Stimulated activated CD4-positive, alpha-beta T cell treated with anti-CD3 and anti-CD28 coated beads, TNF-alpha, amount 100 ng/mL, for 4 hours (primary cell): ENCODE results near the gene NELL1.
"Not testable (repeated sequence)": the region's sequence is repeated elsewhere in the genome, so short reads cannot be mapped to it uniquely, and the experiment has no call there.

Experiments used
- DNase-seq, 3 experiments: peaks; one replicate each; pipeline ENCODE4 v3.0.0-alpha.2; 2020; ENCODE audit warnings: low read depth in 3 of 3

NELL1 gene

GRCh38 chr11:21195995-21196394 is 526.6 kb downstream of the NELL1 start:
- DNase-seq, result no peak

GRCh38 chr11:21198498-21198897 is 529.1 kb downstream of the NELL1 start:
- no peak for DNase-seq

GRCh38 chr11:21205205-21205604 is 535.8 kb downstream of the NELL1 start:
- DNase-seq, result no peak

- no peak for DNase-seq
Measured at GRCh38 chr11:21225860-21226259, 556.5 kb downstream of the NELL1 start.

GRCh38 chr11:21229224-21229623 is 559.8 kb downstream of the NELL1 start:
- DNase-seq, result no peak

GRCh38 chr11:21250196-21250595 is 580.8 kb downstream of the NELL1 start:
- DNase-seq, result no peak

- DNase-seq, result no peak
Measured at GRCh38 chr11:21254055-21254454, 584.7 kb downstream of the NELL1 start.

- no peak for DNase-seq
Measured at GRCh38 chr11:21254790-21255189, 585.4 kb downstream of the NELL1 start.

- DNase-seq, result no peak
Measured at GRCh38 chr11:21257461-21257860, 588.1 kb downstream of the NELL1 start.

- DNase-seq, result no peak
Measured at GRCh38 chr11:21258414-21258813, 589.0 kb downstream of the NELL1 start.

GRCh38 chr11:21260101-21260500 is 590.7 kb downstream of the NELL1 start:
- no peak for DNase-seq

GRCh38 chr11:21262992-21263391 is 593.6 kb downstream of the NELL1 start:
- DNase-seq, result no peak

- DNase-seq, result no peak
Measured at GRCh38 chr11:21264125-21264524, 594.7 kb downstream of the NELL1 start.

GRCh38 chr11:21268036-21268435 is 598.6 kb downstream of the NELL1 start:
- no peak for DNase-seq

- not testable (repeated sequence) for DNase-seq
Measured at GRCh38 chr11:21272139-21272538, 602.8 kb downstream of the NELL1 start.

GRCh38 chr11:21278840-21279239 is 609.5 kb downstream of the NELL1 start:
- no peak for DNase-seq

- DNase-seq, result no peak
Measured at GRCh38 chr11:21285104-21285503, 615.7 kb downstream of the NELL1 start.

GRCh38 chr11:21289686-21290085 is 620.3 kb downstream of the NELL1 start:
- DNase-seq, result no peak

- no peak for DNase-seq
Measured at GRCh38 chr11:21295508-21295907, 626.1 kb downstream of the NELL1 start.

GRCh38 chr11:21301981-21302380 is 632.6 kb downstream of the NELL1 start:
- no peak for DNase-seq

- no peak for DNase-seq
Measured at GRCh38 chr11:21306739-21307358, 637.5 kb downstream of the NELL1 start.

- no peak for DNase-seq
Measured at GRCh38 chr11:21307874-21308273, 638.5 kb downstream of the NELL1 start.

- no peak for DNase-seq
Measured at GRCh38 chr11:21316591-21316990, 647.2 kb downstream of the NELL1 start.

GRCh38 chr11:21321072-21321471 is 651.7 kb downstream of the NELL1 start:
- no peak for DNase-seq
